Bronchial epithelial cell (primary cell): Measurements from ENCODE around the gene DNAJA3. TPM values are rescaled to one million over a fixed set of nuclear protein-coding genes. Genes with fewer than 3 reads are reported as not detected.

ENCODE experiments used
- DNase-seq: peaks from one replicate; pipeline ENCODE4 v3.0.0-alpha.2; 2010; ENCODE audit warnings: low read depth
- FAIRE-seq: peaks from 2 replicates; lab custom pipeline; 2011; peaks lifted over from hg19 to GRCh38; lab: Jason Lieb, UNC
- H3K27me3 ChIP-seq: 2 replicates; pipeline ENCODE4 v1.5.1; 2011; ENCODE audit warnings: low read length; ENCODE audit not compliant: control insufficient read depth, insufficient read depth
- H3K36me3 ChIP-seq: 2 replicates; pipeline ENCODE4 v1.5.1; 2011; ENCODE audit warnings: low read length; ENCODE audit not compliant: control insufficient read depth, insufficient read depth
- H3K4me3 ChIP-seq: 2 replicates; pipeline ENCODE4 v1.5.1; 2011; ENCODE audit warnings: mild to moderate bottlenecking, low read depth, low read length, control low read depth
- total RNA-seq: library from RNA; depleted of rRNA; stranded (reverse); fragments of >200 nt; gene quantifications from 2 replicates; pipeline ENCODE4 v1.2.1, GENCODE V29; 2014
- TF ChIP-seq, protein P1 (sequence below): IDR thresholded peaks from 2 replicates; pipeline ENCODE4 v1.5.1; 2011; ENCODE audit warnings: mild to moderate bottlenecking, moderate library complexity, low read length, control low read depth, inconsistent platforms; ENCODE audit not compliant: insufficient read depth, severe bottlenecking

DNAJA3 gene
- total RNA-seq, 1 donor from 2014 or later = 74.8 TPM

DNA sequence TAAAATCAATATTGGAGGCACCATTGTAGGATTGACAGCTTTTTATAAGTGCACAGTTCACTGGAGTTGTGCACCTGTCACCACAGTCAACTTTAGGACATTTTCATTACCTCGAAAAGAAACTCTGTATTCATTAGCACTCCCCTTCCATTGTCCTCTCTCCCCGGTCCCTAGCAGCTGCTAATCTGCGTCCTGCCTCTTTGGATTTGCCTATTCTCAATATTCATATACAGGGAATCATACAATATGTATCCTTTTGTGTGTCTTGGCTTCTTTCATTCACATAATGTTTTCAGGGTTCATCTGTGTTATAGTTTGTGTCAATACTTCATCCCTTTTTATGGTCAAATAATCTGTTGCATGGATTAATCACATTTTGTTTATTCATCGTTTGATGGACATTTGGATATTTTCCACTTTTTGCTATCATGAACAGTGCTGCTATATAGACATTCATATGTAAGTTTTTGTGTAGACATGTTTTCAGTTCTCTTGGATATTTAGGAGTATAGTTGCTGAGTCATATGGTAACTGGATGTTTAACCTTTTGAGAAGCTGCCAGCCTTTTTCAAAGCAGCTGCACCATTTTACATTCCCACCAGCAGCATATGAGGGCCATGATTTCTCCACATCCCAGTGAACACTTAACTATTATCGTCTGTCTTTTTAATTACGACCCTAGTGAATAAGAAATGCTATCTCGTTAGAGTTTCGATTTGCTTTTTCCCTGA lies 9.8 kb downstream of the DNAJA3 start:
- DNase-seq = no peak
- peaks cover 21% of the 10 kb centered on the region for H3K36me3 ChIP-seq
- no peak for FAIRE-seq
- TF ChIP-seq, protein P1, sequence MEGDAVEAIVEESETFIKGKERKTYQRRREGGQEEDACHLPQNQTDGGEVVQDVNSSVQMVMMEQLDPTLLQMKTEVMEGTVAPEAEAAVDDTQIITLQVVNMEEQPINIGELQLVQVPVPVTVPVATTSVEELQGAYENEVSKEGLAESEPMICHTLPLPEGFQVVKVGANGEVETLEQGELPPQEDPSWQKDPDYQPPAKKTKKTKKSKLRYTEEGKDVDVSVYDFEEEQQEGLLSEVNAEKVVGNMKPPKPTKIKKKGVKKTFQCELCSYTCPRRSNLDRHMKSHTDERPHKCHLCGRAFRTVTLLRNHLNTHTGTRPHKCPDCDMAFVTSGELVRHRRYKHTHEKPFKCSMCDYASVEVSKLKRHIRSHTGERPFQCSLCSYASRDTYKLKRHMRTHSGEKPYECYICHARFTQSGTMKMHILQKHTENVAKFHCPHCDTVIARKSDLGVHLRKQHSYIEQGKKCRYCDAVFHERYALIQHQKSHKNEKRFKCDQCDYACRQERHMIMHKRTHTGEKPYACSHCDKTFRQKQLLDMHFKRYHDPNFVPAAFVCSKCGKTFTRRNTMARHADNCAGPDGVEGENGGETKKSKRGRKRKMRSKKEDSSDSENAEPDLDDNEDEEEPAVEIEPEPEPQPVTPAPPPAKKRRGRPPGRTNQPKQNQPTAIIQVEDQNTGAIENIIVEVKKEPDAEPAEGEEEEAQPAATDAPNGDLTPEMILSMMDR = no peak
- no peak overlapping the region for H3K4me3 ChIP-seq
- no peaks in the 10 kb centered on the region for H3K27me3 ChIP-seq

DNA sequence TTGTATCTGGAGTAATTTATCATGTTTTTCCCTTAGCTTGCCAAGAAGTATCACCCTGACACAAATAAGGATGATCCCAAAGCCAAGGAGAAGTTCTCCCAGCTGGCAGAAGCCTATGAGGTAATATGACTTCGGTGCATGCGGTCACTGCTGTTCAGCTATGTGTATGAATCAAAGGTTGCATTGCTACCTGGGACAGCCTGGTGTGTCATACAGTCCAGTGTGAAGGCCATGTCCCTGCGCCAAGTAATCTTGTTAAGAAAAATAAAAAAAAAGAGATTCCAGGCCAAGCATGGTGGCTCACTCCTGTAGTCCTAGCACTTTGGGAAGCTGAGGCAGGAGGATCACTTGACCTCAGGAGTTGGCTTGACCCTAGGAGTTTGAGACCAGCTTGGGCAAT lies 11.7 kb downstream of the DNAJA3 start:
- Histone ChIP-seq H3K4me3 (no peak overlapping the region), H3K27me3 (no peaks in the 10 kb centered on the region), H3K36me3 (peaks cover 26% of the 10 kb centered on the region)
- TF ChIP-seq, protein P1 = no peak
- FAIRE-seq = no peak
- DNase-seq = no peak

DNA sequence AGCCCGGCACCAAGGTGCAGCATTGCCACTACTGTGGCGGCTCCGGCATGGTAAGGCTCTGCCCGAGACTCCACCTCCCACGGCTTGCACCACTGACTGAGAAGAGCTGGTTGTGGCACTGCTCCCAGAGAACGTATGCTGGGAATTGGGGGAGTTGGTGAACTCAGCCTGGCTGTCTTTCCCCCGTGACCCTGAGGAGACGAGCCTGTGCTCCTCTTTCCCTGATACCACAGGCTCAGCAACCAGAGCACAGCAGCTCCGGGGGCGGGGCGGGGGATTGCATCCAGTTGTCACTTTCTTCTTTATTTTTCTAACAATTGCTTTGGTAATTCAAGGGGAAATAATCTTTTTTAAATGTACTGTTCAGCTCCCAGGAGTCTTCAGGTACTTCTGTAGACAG lies 16.7 kb downstream of the DNAJA3 start:
- DNase-seq = no peak
- Histone ChIP-seq H3K36me3 (peaks cover 42% of the 10 kb centered on the region), H3K4me3 (no peak overlapping the region), H3K27me3 (no peaks in the 10 kb centered on the region)
- peak; percentile 23 for FAIRE-seq
- TF ChIP-seq, protein P1 = no peak

DNA sequence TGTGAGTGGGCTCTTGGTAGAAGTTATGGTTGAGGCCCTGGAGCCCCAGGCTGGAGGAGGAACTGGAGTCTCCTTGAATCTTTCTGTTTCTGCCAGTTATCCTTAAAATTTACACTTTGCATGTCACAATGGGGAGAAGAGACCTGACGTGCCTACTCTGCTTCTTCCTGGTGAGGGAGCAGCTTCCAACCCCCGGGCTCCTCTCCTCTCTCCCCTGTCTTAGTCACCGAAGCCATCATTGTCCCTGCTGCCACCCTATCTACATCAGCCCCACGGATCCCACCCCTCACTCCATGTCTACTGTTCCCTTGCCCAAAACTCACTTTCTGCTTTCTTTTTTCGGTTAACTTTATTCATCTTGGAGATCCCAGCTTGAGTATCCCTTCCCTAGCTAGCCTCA lies 17.6 kb downstream of the DNAJA3 start:
- FAIRE-seq = no peak

DNA sequence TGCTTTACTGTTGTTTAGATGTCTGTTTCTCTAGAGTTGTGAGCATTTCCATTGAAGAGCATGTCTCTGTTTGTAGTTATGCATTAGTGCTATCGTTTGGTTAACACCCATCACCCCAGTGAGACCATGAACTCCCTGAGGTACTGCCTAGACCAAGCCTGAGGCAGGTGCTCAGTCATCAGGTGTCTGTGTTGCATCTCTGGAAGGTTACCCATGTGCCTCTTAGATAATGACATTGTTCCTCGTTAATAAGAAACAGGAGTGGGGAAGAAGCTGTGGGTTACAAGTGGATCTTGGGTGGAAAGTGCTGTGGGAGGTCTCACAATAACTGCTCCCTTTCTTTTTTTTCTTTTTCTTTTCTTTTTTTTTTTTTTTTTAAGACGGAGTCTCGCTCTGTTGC lies 18.3 kb downstream of the DNAJA3 start:
- FAIRE-seq = peak; percentile 32

More for the DNA sequence above, 17.6 kb downstream of the DNAJA3 start:
- Histone ChIP-seq H3K36me3 (peaks cover 42% of the 10 kb centered on the region), H3K4me3 (no peak overlapping the region), H3K27me3 (no peaks in the 10 kb centered on the region)
- TF ChIP-seq, protein P1 = no peak
- no peak for DNase-seq

More for the DNA sequence above, 18.3 kb downstream of the DNAJA3 start:
- no peaks in the 10 kb centered on the region for H3K27me3 ChIP-seq
- H3K36me3 ChIP-seq = peaks cover 43% of the 10 kb centered on the region
- TF ChIP-seq, protein P1 = no peak
- no peak overlapping the region for H3K4me3 ChIP-seq
- DNase-seq = no peak
